ENCODE results near the gene NCKAP5.

Gene NCKAP5

GRCh38 chr2:133054297-133054696 is 514.0 kb downstream of the NCKAP5 start:
- no peak for TF ChIP-seq CTCF (conservative IDR thresholded peaks at IDR 0.05; ENCODE audit: control insufficient read depth, insufficient read depth, low read depth, low read length)
- H3K4me3 ChIP-seq (ENCODE audit: control insufficient read depth, low read depth, low read length), result no peak overlapping the region
- DNase-seq (ENCODE audit: low read depth), result no peak

- H3K4me3 ChIP-seq (ENCODE audit: control insufficient read depth, low read depth, low read length), result no peak overlapping the region
- no peak for TF ChIP-seq CTCF (conservative IDR thresholded peaks at IDR 0.05; ENCODE audit: control insufficient read depth, insufficient read depth, low read depth, low read length)
- DNase-seq (ENCODE audit: low read depth), result no peak
Observed at GRCh38 chr2:133053541-133053940, 514.7 kb downstream of the NCKAP5 start.

- DNase-seq (ENCODE audit: low read depth), result no peak
- no peak for TF ChIP-seq CTCF (conservative IDR thresholded peaks at IDR 0.05; ENCODE audit: control insufficient read depth, insufficient read depth, low read depth, low read length)
Observed at GRCh38 chr2:133045787-133046186, 522.5 kb downstream of the NCKAP5 start.

GRCh38 chr2:133044556-133044955 is 523.7 kb downstream of the NCKAP5 start:
- DNase-seq (ENCODE audit: low read depth), result no peak
- TF ChIP-seq CTCF (conservative IDR thresholded peaks at IDR 0.05; ENCODE audit: control insufficient read depth, insufficient read depth, low read depth, low read length), result no peak
- H3K4me3 ChIP-seq (ENCODE audit: control insufficient read depth, low read depth, low read length), result no peak overlapping the region

More at GRCh38 chr2:133045787-133046186, 522.5 kb downstream of the NCKAP5 start:
- H3K4me3 ChIP-seq (ENCODE audit: control insufficient read depth, low read depth, low read length), result no peak overlapping the region

GRCh38 chr2:133040170-133040569 is 528.1 kb downstream of the NCKAP5 start:
- no peak for TF ChIP-seq CTCF (conservative IDR thresholded peaks at IDR 0.05; ENCODE audit: control insufficient read depth, insufficient read depth, low read depth, low read length)

GRCh38 chr2:133039531-133039930 is 528.7 kb downstream of the NCKAP5 start:
- no peak for DNase-seq (ENCODE audit: low read depth)
- no peak overlapping the region for H3K4me3 ChIP-seq (ENCODE audit: control insufficient read depth, low read depth, low read length)

More at GRCh38 chr2:133040170-133040569, 528.1 kb downstream of the NCKAP5 start:
- no peak for DNase-seq (ENCODE audit: low read depth)
- H3K4me3 ChIP-seq (ENCODE audit: control insufficient read depth, low read depth, low read length), result no peak overlapping the region

More at GRCh38 chr2:133039531-133039930, 528.7 kb downstream of the NCKAP5 start:
- TF ChIP-seq CTCF (conservative IDR thresholded peaks at IDR 0.05; ENCODE audit: control insufficient read depth, insufficient read depth, low read depth, low read length), result no peak

All from fibroblast of mammary gland (primary cell).